Measurements from ENCODE around the gene ID3. TPM values are rescaled to one million over a fixed set of nuclear protein-coding genes. Genes with fewer than 3 reads are reported as not detected.

ID3 gene
- total and polyA plus RNA-seq, 2 donors (not counting 3 experiments of a cell fraction or from before 2014, with no cell fraction given), result 277 to 971 TPM

DNA sequence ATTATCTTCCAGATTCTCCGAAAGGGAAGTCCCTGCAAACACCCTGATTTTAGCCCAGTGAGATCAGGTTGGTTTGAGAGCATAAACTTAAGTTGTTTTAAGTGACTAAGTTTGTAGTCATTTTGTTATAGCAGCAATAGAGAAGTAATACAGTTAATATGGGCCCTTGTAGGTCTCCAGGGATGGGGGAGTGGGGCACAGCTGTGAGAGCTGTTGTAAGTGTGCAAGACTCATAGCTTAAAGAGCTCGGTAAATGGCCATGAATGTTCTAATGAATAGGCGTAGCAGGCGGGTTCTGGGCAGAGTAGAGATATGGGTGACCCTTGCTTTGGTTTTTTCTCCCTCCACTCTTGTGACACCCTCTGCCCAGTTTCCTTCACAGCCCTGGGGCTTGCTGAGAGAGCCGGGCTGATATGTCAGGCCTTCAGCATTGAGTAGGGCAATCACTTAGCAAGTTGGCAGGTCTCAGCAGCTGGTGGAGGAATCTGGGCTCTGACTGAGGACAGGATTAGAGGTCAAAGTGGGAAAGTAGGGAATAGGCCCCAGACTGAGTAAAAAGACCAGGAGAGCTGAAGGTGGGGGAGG lies 16.0 kb upstream of the ID3 start:
- no peak overlapping the region for H3K4me2 ChIP-seq (ENCODE audit: insufficient read depth, low read length)
- no peaks in the 10 kb centered on the region for H3K36me3 ChIP-seq (ENCODE audit: control insufficient read depth in 2 of 2, extremely low read depth in 1 of 2, insufficient read depth in 2 of 2, low read length in 2 of 2)
- ChIA-PET CTCF (interaction anchor here (0.5 to 1.1 kb wide), 3 partner anchors 60 to 264 kb away, joined by 3 to 4 read pairs (median 4); no protein-coding TSS in a partner anchor), POLR2A (interaction anchor here (0.6 kb wide), 1 partner anchor 407 kb away, joined by 7 read pairs; the partner anchor contains the start of gene LUZP1)
- no peak overlapping the region for H3K4me3 ChIP-seq (replicated peaks in 1 of 3; ENCODE audit: insufficient read depth in 1 of 3, low read depth in 1 of 3, low read length in 3 of 3)
- DNase-seq (ENCODE audit: low read depth, low spot score) (no peak), FAIRE-seq (no peak)
- TF ChIP-seq POLR2A (IDR thresholded peaks at IDR 0.05; ENCODE audit: low read depth, low read length), result no peak
- no peak for TF ChIP-seq POLR2AphosphoS5 (IDR thresholded peaks at IDR 0.05; ENCODE audit: insufficient read depth, low read depth, low read length)
- TF ChIP-seq GATA2 (IDR thresholded peaks at IDR 0.05; ENCODE audit: insufficient read depth, insufficient read length, low read depth, low read length), result no peak
- no peak for TF ChIP-seq MYC (IDR thresholded peaks at IDR 0.05; ENCODE audit: low read depth, low read length)
- no peak overlapping the region for H3K27ac ChIP-seq (ENCODE audit: insufficient read depth, low read depth, low read length)
- H3K9me3 ChIP-seq (replicated peaks; ENCODE audit: control insufficient read depth, insufficient read depth, low read length), result no peaks in the 10 kb centered on the region
- H3K27me3 ChIP-seq (ENCODE audit: control insufficient read depth in 2 of 2, insufficient read depth in 2 of 2, low read length in 2 of 2), result no peaks in the 10 kb centered on the region
- dilution Hi-C loops (cut with MboI; ENCODE audit: extremely low pct_ligation_motif_present, low sequenced_read_pairs) (no loop called here), intact Hi-C loops (cut with micrococcal nuclease) (no loop called here)
- no peak overlapping the region for H3K9ac ChIP-seq (replicated peaks; ENCODE audit: extremely low read depth, insufficient read depth, low read length)
- no peaks in the 10 kb centered on the region for H3K9me1 ChIP-seq (replicated peaks; ENCODE audit: control insufficient read depth, extremely low read depth, insufficient read depth, low read length)
- no TSS peak for BruUV-seq (replicated peaks)
- H3K79me2 ChIP-seq (ENCODE audit: control insufficient read depth, insufficient read depth, low read length), result no peaks in the 10 kb centered on the region
- peaks cover 18% of the 10 kb centered on the region for H3K4me1 ChIP-seq (ENCODE audit: control insufficient read depth, extremely low read depth, insufficient read depth, low read length)
- no peaks in the 10 kb centered on the region for H4K20me1 ChIP-seq (replicated peaks; ENCODE audit: control insufficient read depth, extremely low read depth, insufficient read depth, low read length)
- no peak overlapping the region for H2AFZ ChIP-seq (ENCODE audit: low read depth, low read length)

- H3K27ac ChIP-seq (ENCODE audit: insufficient read depth, low read depth, low read length), result no peak overlapping the region
- H4K20me1 ChIP-seq (replicated peaks; ENCODE audit: control insufficient read depth, extremely low read depth, insufficient read depth, low read length), result no peaks in the 10 kb centered on the region
- dilution Hi-C loops (cut with MboI; ENCODE audit: extremely low pct_ligation_motif_present, low sequenced_read_pairs) (no loop called here), intact Hi-C loops (cut with micrococcal nuclease) (no loop called here)
- DNase-seq (ENCODE audit: low read depth, low spot score) (no peak), FAIRE-seq (no peak)
- H3K4me3 ChIP-seq (replicated peaks in 1 of 3; ENCODE audit: insufficient read depth in 1 of 3, low read depth in 1 of 3, low read length in 3 of 3), result no peak overlapping the region
- no peaks in the 10 kb centered on the region for H3K9me3 ChIP-seq (replicated peaks; ENCODE audit: control insufficient read depth, insufficient read depth, low read length)
- H3K36me3 ChIP-seq (ENCODE audit: control insufficient read depth in 2 of 2, extremely low read depth in 1 of 2, insufficient read depth in 2 of 2, low read length in 2 of 2), result no peaks in the 10 kb centered on the region
- no peaks in the 10 kb centered on the region for H3K79me2 ChIP-seq (ENCODE audit: control insufficient read depth, insufficient read depth, low read length)
- ChIA-PET POLR2A (no interaction called here), CTCF (interaction anchor here (0.5 to 1.0 kb wide), 2 partner anchors 63 to 265 kb away, joined by 3 to 4 read pairs; no protein-coding TSS in a partner anchor)
- peaks cover 18% of the 10 kb centered on the region for H3K4me1 ChIP-seq (ENCODE audit: control insufficient read depth, extremely low read depth, insufficient read depth, low read length)
- TF ChIP-seq POLR2AphosphoS5 (IDR thresholded peaks at IDR 0.05; ENCODE audit: insufficient read depth, low read depth, low read length) (no peak), MAX (IDR thresholded peaks at IDR 0.05; ENCODE audit: insufficient read depth, insufficient read length) (no peak), JUN (IDR thresholded peaks at IDR 0.05; ENCODE audit: borderline replicate concordance, insufficient read depth, insufficient read length, low read depth) (no peak), MYC (IDR thresholded peaks at IDR 0.05; ENCODE audit: low read depth, low read length) (no peak), POLR2A (IDR thresholded peaks at IDR 0.05; ENCODE audit: low read depth, low read length) (no peak), FOS (IDR thresholded peaks at IDR 0.05; ENCODE audit: borderline replicate concordance, insufficient read depth, low read length) (no peak), EZH2 (IDR thresholded peaks at IDR 0.05; ENCODE audit: borderline replicate concordance, low read depth, low read length, severe bottlenecking) (no peak), GATA2 (IDR thresholded peaks at IDR 0.05; ENCODE audit: insufficient read depth, insufficient read length, low read depth, low read length) (no peak)
- TF ChIP-seq, protein P1, sequence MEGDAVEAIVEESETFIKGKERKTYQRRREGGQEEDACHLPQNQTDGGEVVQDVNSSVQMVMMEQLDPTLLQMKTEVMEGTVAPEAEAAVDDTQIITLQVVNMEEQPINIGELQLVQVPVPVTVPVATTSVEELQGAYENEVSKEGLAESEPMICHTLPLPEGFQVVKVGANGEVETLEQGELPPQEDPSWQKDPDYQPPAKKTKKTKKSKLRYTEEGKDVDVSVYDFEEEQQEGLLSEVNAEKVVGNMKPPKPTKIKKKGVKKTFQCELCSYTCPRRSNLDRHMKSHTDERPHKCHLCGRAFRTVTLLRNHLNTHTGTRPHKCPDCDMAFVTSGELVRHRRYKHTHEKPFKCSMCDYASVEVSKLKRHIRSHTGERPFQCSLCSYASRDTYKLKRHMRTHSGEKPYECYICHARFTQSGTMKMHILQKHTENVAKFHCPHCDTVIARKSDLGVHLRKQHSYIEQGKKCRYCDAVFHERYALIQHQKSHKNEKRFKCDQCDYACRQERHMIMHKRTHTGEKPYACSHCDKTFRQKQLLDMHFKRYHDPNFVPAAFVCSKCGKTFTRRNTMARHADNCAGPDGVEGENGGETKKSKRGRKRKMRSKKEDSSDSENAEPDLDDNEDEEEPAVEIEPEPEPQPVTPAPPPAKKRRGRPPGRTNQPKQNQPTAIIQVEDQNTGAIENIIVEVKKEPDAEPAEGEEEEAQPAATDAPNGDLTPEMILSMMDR (IDR thresholded peaks at IDR 0.05; ENCODE audit: extremely low read depth in 1 of 2, insufficient read depth in 1 of 2, low read depth in 1 of 2, low read length in 2 of 2), result no peak
- H3K9me1 ChIP-seq (replicated peaks; ENCODE audit: control insufficient read depth, extremely low read depth, insufficient read depth, low read length), result no peaks in the 10 kb centered on the region
- no peak overlapping the region for H2AFZ ChIP-seq (ENCODE audit: low read depth, low read length)
- H3K27me3 ChIP-seq (ENCODE audit: control insufficient read depth in 2 of 2, insufficient read depth in 2 of 2, low read length in 2 of 2), result no peaks in the 10 kb centered on the region
- no TSS peak for BruUV-seq (replicated peaks)
- no peak overlapping the region for H3K9ac ChIP-seq (replicated peaks; ENCODE audit: extremely low read depth, insufficient read depth, low read length)
- no peak overlapping the region for H3K4me2 ChIP-seq (ENCODE audit: insufficient read depth, low read length)
Observed at GRCh38 chr1:23574265-23574754, 15.0 kb upstream of the ID3 start.
